HG02885 (cell line): ENCODE measurements around the gene CABLES2.
A peak's percentile ranks its signal among the peaks of the same experiment; 100 is the strongest.

ENCODE experiments used
- ATAC-seq: cut with Tn5 transposase; IDR thresholded peaks from one replicate; pipeline ENCODE4 v1.9.1; 2021; ENCODE audit warnings: mild to moderate bottlenecking; ENCODE audit not compliant: unreplicated experiment, poor library complexity

The CABLES2 gene

GRCh38 chr20:62354031-62354808, 52.9 kb downstream of the CABLES2 start:
- ATAC-seq = no peak

- no peak for ATAC-seq
These were observed 53.6 kb downstream of the CABLES2 start for GRCh38 chr20:62353289-62354030.

- no peak for ATAC-seq
These were observed 54.4 kb downstream of the CABLES2 start for GRCh38 chr20:62352402-62353288.

- ATAC-seq = no peak
These were observed 55.4 kb downstream of the CABLES2 start for GRCh38 chr20:62351469-62352401.

GRCh38 chr20:62350629-62351422, 56.3 kb downstream of the CABLES2 start:
- no peak for ATAC-seq

- no peak for ATAC-seq
These were observed 56.9 kb downstream of the CABLES2 start for GRCh38 chr20:62350098-62350628.

GRCh38 chr20:62349556-62350097, 57.5 kb downstream of the CABLES2 start:
- ATAC-seq = no peak

- ATAC-seq = no peak
These were observed 58.5 kb downstream of the CABLES2 start for GRCh38 chr20:62348604-62349003.

- no peak for ATAC-seq
These were observed 59.6 kb downstream of the CABLES2 start for GRCh38 chr20:62347445-62347844.

- ATAC-seq = no peak
These were observed 60.0 kb downstream of the CABLES2 start for GRCh38 chr20:62347151-62347404.

GRCh38 chr20:62346398-62347150, 60.5 kb downstream of the CABLES2 start:
- ATAC-seq = no peak

- no peak for ATAC-seq
These were observed 61.3 kb downstream of the CABLES2 start for GRCh38 chr20:62345681-62346370.

GRCh38 chr20:62344782-62345181, 62.3 kb downstream of the CABLES2 start:
- no peak for ATAC-seq

- no peak for ATAC-seq
These were observed 63.0 kb downstream of the CABLES2 start for GRCh38 chr20:62344092-62344491.

GRCh38 chr20:62342910-62343309, 64.2 kb downstream of the CABLES2 start:
- no peak for ATAC-seq

- peak; percentile 70 for ATAC-seq
These were observed 67.4 kb downstream of the CABLES2 start for GRCh38 chr20:62339647-62340062.
